H1 (cell line): ENCODE data around the gene XRN2. TPM values are rescaled to one million over a fixed set of nuclear protein-coding genes. Genes with fewer than 3 reads are reported as not detected.

Experiments used
- CTCF ChIA-PET: fragments of 300-600 bp; sonication (Branson Sonifier 250); formaldehyde crosslinking; loops from one replicate; lab custom pipeline; 2021; ENCODE audit not compliant: partially characterized antibody; lab: Charles Lee
- POLR2A ChIA-PET: fragments of 300-600 bp; sonication (Branson Sonifier 250); formaldehyde crosslinking; loops from one replicate; lab custom pipeline; 2021; ENCODE audit warnings: inconsistent platforms; ENCODE audit not compliant: partially characterized antibody; lab: Charles Lee
- DNase-seq, 2 experiments: peaks; one replicate each; pipeline versions ENCODE4 v3.0.0 to v3.0.0-alpha.2; 2010 to 2022; ENCODE audit warnings: low spot score in 2 of 2, low read depth in 1 of 2, mixed read lengths in 1 of 2
- FAIRE-seq: peaks from 2 replicates; lab custom pipeline; 2011; peaks lifted over from hg19 to GRCh38; lab: Jason Lieb, UNC
- H2AFZ ChIP-seq: 2 replicates; pipeline ENCODE4 v1.8.1; 2012; ENCODE audit warnings: low read length, inconsistent platforms
- H2AK5ac ChIP-seq: 2 replicates; pipeline ENCODE4 v1.6.1; 2013; ENCODE audit warnings: low read depth, low read length
- H2BK120ac ChIP-seq: replicated peaks from 2 replicates; pipeline ENCODE3; 2013; ENCODE audit warnings: low read depth, low read length, inconsistent platforms
- H2BK12ac ChIP-seq: 2 replicates; pipeline ENCODE4 v1.6.1; 2013; ENCODE audit warnings: low read depth, low read length
- H2BK15ac ChIP-seq: 2 replicates; pipeline ENCODE4 v1.6.1; 2013; ENCODE audit warnings: low read length
- H2BK20ac ChIP-seq: 2 replicates; pipeline ENCODE4 v1.6.1; 2013; ENCODE audit warnings: low read length
- H2BK5ac ChIP-seq: 2 replicates; pipeline ENCODE4 v1.6.1; 2013; ENCODE audit warnings: low read depth, low read length
- H3K14ac ChIP-seq: 2 replicates; pipeline ENCODE4 v1.6.1; 2013; ENCODE audit warnings: inconsistent platforms; ENCODE audit not compliant: insufficient read length
- H3K18ac ChIP-seq: 2 replicates; pipeline ENCODE4 v1.6.1; 2013; ENCODE audit warnings: low read length; ENCODE audit errors: extremely low read depth
- H3K23ac ChIP-seq: 2 replicates; pipeline ENCODE4 v1.6.1; 2013; ENCODE audit warnings: inconsistent platforms; ENCODE audit not compliant: insufficient read length
- H3K23me2 ChIP-seq: 2 replicates; pipeline ENCODE4 v1.6.1; 2013; ENCODE audit warnings: low read depth, low read length
- H3K27ac ChIP-seq: 2 replicates; pipeline ENCODE4 v1.6.1; 2011; ENCODE audit warnings: low read depth, low read length, inconsistent platforms
- H3K27me3 ChIP-seq, 4 experiments: replicated peaks in 1 of 4; 1 replicate in 1 of 4; 2 replicates in 3 of 4; pipeline versions ENCODE4 v1.6.1 to v1.8.1; 2011 to 2013; ENCODE audit warnings: low read length in 3 of 4, mild to moderate bottlenecking in 3 of 4, inconsistent platforms in 2 of 4, mixed read lengths in 2 of 4, moderate library complexity in 1 of 4; ENCODE audit not compliant: control insufficient read depth in 3 of 4, insufficient read depth in 3 of 4; ENCODE audit errors: extremely low read depth in 1 of 4
- H3K36me3 ChIP-seq, 4 experiments: 2 replicates each; pipeline versions ENCODE4 v1.6.1 to v1.8.1; 2011 to 2013; ENCODE audit warnings: mild to moderate bottlenecking in 4 of 4, low read length in 3 of 4, moderate library complexity in 2 of 4, control low read depth in 1 of 4, inconsistent platforms in 1 of 4; ENCODE audit not compliant: insufficient read depth in 4 of 4, control insufficient read depth in 2 of 4
- H3K4ac ChIP-seq: replicated peaks from 2 replicates; pipeline ENCODE3; 2013; ENCODE audit warnings: low read length, low read depth, mixed read lengths, inconsistent platforms; ENCODE audit not compliant: insufficient read length
- H3K4me1 ChIP-seq, 4 experiments: replicated peaks in 1 of 4; 1 replicate in 1 of 4; 2 replicates in 3 of 4; pipeline versions ENCODE4 v1.6.1 to v1.8.1; 2011 to 2013; ENCODE audit warnings: low read length in 3 of 4, inconsistent platforms in 2 of 4, mixed read lengths in 1 of 4; ENCODE audit not compliant: insufficient read depth in 4 of 4, control insufficient read depth in 3 of 4
- H3K4me2 ChIP-seq, 2 experiments: 2 replicates each; pipeline versions ENCODE4 v1.6.1 to v1.8.1; 2011 to 2013; ENCODE audit warnings: low read depth in 2 of 2, low read length in 2 of 2, control low read depth in 1 of 2, inconsistent platforms in 1 of 2, mild to moderate bottlenecking in 1 of 2; ENCODE audit not compliant: insufficient read depth in 1 of 2
- H3K4me3 ChIP-seq, 4 experiments: fragments of 200-600, 300-600 bp in 1 of 4; sonication (generic), shearing (Covaris generic), sonication (Bioruptor Twin) in 1 of 4; 2 replicates each; pipeline versions ENCODE4 v1.5.1 to v1.8.1; 2011 to 2016; ENCODE audit warnings: low read length in 4 of 4, low read depth in 3 of 4, control low read depth in 2 of 4, inconsistent platforms in 2 of 4, mild to moderate bottlenecking in 2 of 4, mixed read lengths in 1 of 4, moderate library complexity in 1 of 4; ENCODE audit not compliant: insufficient read depth in 2 of 4; ENCODE audit errors: extremely low read depth in 1 of 4
- H3K56ac ChIP-seq: replicated peaks from 2 replicates; pipeline ENCODE3; 2013; ENCODE audit warnings: low read depth, mild to moderate bottlenecking, mixed read lengths, low read length, inconsistent platforms; ENCODE audit not compliant: insufficient read length
- H3K79me1 ChIP-seq: 2 replicates; pipeline ENCODE4 v1.6.1; 2013; ENCODE audit warnings: low read depth, low read length, control low read depth
- H3K79me2 ChIP-seq, 2 experiments: 2 replicates each; pipeline versions ENCODE4 v1.6.1 to v1.8.1; 2012 to 2013; ENCODE audit warnings: low read length in 2 of 2, mild to moderate bottlenecking in 2 of 2, inconsistent platforms in 1 of 2; ENCODE audit not compliant: insufficient read depth in 2 of 2, control insufficient read depth in 1 of 2
- H3K9ac ChIP-seq, 4 experiments: replicated peaks in 1 of 4; 1 replicate in 1 of 4; 2 replicates in 3 of 4; pipeline versions ENCODE4 v1.6.1 to v1.8.1; 2011 to 2013; ENCODE audit warnings: low read depth in 3 of 4, low read length in 3 of 4, control low read depth in 2 of 4, mild to moderate bottlenecking in 2 of 4, moderate library complexity in 2 of 4, inconsistent platforms in 1 of 4; ENCODE audit errors: extremely low read depth in 1 of 4
- H3K9me3 ChIP-seq, 2 experiments: 2 replicates each; pipeline versions ENCODE4 v1.6.1 to v1.8.1; 2012 to 2013; ENCODE audit warnings: mild to moderate bottlenecking in 2 of 2, moderate library complexity in 2 of 2, control low read depth in 1 of 2, inconsistent platforms in 1 of 2, low read depth in 1 of 2, low read length in 1 of 2, mixed read lengths in 1 of 2; ENCODE audit not compliant: insufficient read depth in 2 of 2
- H4K20me1 ChIP-seq, 2 experiments: replicated peaks in 1 of 2; 2 replicates each; pipeline versions ENCODE3 to v1.8.1; 2011 to 2013; ENCODE audit warnings: inconsistent platforms in 2 of 2, low read length in 2 of 2, mild to moderate bottlenecking in 1 of 2; ENCODE audit not compliant: insufficient read depth in 2 of 2, control insufficient read depth in 1 of 2
- H4K5ac ChIP-seq: 2 replicates; pipeline ENCODE4 v1.6.1; 2013; ENCODE audit warnings: low read length, low read depth, mixed read lengths, inconsistent platforms; ENCODE audit not compliant: insufficient read length
- H4K8ac ChIP-seq: 2 replicates; pipeline ENCODE4 v1.8.0; 2013; ENCODE audit warnings: mild to moderate bottlenecking, moderate library complexity, low read length, inconsistent platforms; ENCODE audit not compliant: insufficient read depth; ENCODE audit errors: extremely low read depth
- H4K91ac ChIP-seq: replicated peaks from 2 replicates; pipeline ENCODE3; 2013; ENCODE audit warnings: low read length, mixed read lengths, inconsistent platforms; ENCODE audit not compliant: insufficient read length
- CEBPB ChIP-seq: IDR thresholded peaks from 2 replicates; pipeline ENCODE4 v1.6.1; 2012; ENCODE audit warnings: low read depth, low read length
- CTCF ChIP-seq, 3 experiments: IDR thresholded peaks; 1 replicate in 2 of 3; 2 replicates in 1 of 3; pipeline versions ENCODE4 v1.5.1 to v1.6.1; 2011; ENCODE audit warnings: low read length in 3 of 3, mild to moderate bottlenecking in 3 of 3, inconsistent platforms in 2 of 3, low read depth in 1 of 3, moderate library complexity in 1 of 3; ENCODE audit not compliant: insufficient read depth in 1 of 3; ENCODE audit errors: control extremely low read depth in 1 of 3
- JUN ChIP-seq: IDR thresholded peaks from 2 replicates; pipeline ENCODE4 v1.6.1; 2011; ENCODE audit warnings: low read depth, mild to moderate bottlenecking, improper control_type of control experiment, low read length
- RNF2 ChIP-seq: fragments of 200-900, 300-1000 bp; sonication (generic); IDR thresholded peaks from 2 replicates; pipeline ENCODE4 v1.7.1; 2016; ENCODE audit warnings: borderline replicate concordance, low read depth, mild to moderate bottlenecking, antibody characterized with exemption, low read length; ENCODE audit not compliant: poor library complexity, severe bottlenecking; ENCODE audit errors: missing control alignments
- SIX5 ChIP-seq: IDR thresholded peaks from 2 replicates; pipeline ENCODE4 v1.6.1; 2011; ENCODE audit warnings: mild to moderate bottlenecking, low read depth, low read length
- SUZ12 ChIP-seq: fragments of 200-600 bp; sonication (generic); IDR thresholded peaks from 2 replicates; pipeline ENCODE4 v1.6.1; 2012; ENCODE audit warnings: mild to moderate bottlenecking, inconsistent platforms, low read length, moderate library complexity, mixed read lengths
- WGBS, 2 experiments: shearing (Covaris generic) in 1 of 2; methylation state at CpG; one replicate each; pipeline versions ENCODE4 v1.1.6 to v1.1.7; 2013 to 2015; ENCODE audit warnings: low lambda C conversion rate in 2 of 2, mixed read lengths in 2 of 2, inconsistent platforms in 1 of 2, low coverage in 1 of 2, missing lambda C conversion rate in 1 of 2; ENCODE audit not compliant: insufficient replicate concordance in 2 of 2, insufficient coverage in 1 of 2, insufficient read length in 1 of 2; ENCODE audit errors: extremely low coverage in 1 of 2, missing lambda C conversion rate in 1 of 2; 5-methylcytosine and 5-hydroxymethylcytosine counted together
- polyA plus RNA-seq, 7 experiments: library from polyadenylated mRNA; depleted of rRNA in 3 of 7; stranded (reverse) in 5 of 7; unstranded in 2 of 7; fragments of >200 nt in 5 of 7; fragments of 200-250 nt in 2 of 7; gene quantifications; 1 replicate in 5 of 7; 2 replicates in 1 of 7; 4 replicates in 1 of 7; pipeline versions ENCODE4 v1.2.1 to v1.2.3, GENCODE V29; 2011 to 2013; ENCODE audit warnings: missing spikeins in 2 of 7, mixed read lengths in 2 of 7
- total RNA-seq: library from RNA; stranded (reverse); fragmentation: NEBNext Ultra II Directional; extraction: Animal tissue kit (Norgen Biotek cat#: 25700); gene quantifications from 2 replicates; pipeline ENCODE4 v1.2.1, GENCODE V29; 2021
- TF ChIP-seq, protein P1 (sequence below): IDR thresholded peaks from 2 replicates; pipeline ENCODE4 v1.6.1; 2012; ENCODE audit warnings: low read length, inconsistent platforms

The XRN2 gene
- total and polyA plus RNA-seq, 2 of the 8 experiments (the other 6 are each of a cell fraction or from before 2014, with no cell fraction given): 60.3 to 139 TPM

DNA sequence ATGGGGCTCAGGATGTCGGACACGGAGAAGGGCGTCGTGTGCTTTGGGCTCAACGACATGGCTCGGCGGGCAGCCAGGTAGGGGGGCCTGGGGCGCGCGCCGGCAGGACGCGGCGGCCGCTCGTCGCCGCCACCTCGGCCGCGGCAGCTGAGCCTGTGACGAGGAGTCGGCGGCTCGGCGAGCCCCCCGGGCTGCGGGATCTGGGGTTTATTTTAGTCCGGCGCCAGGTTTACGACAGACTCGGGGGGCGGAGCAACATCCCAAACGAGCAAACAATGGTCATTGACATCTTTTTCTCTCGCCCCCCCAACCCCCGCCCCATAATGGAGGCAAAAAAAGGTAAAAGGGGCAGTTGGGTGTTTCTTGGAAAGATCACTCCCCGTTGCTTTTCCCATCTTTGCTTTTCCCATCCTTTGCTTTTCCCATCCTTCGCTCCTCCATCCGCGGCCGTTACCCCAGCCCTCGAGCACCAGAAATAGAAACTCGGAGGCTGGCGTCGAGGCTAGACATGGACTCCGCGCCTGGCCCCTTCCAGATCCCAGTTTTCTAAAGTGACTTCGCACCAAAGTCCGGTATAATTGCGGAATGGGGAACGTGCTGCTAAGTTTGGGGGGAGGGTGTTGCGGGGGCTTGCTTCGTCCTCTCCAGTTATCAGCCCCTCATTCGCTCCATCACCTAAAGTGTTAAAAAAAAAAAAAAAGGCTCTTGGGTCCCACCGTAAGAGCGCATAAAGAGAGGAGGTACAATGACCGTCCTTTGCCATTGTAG is 94.4 kb downstream of the XRN2 start, which contains the start of gene NKX2-4:
TSS of gene NKX2-4 (minus strand) at position 186 of the 768 bp plus-strand sequence. CDS start at position 59, 127 bp downstream.
- no peak for FAIRE-seq
- POLR2A ChIA-PET: interaction anchor here (1.0 kb wide), 1 partner anchor 94 kb away, joined by 3 read pairs; the partner anchor contains the start of gene XRN2
- peak within 1 kb of the TSS; percentile 56 to 62 for H3K4me2 ChIP-seq
- TF ChIP-seq SIX5 (no peak), CEBPB (no peak), CTCF (IDR thresholded peaks at IDR 0.05; ENCODE audit: control extremely low read depth in 1 of 3, insufficient read depth in 1 of 3, low read depth in 1 of 3, low read length in 3 of 3) (no peak), JUN (no peak), SUZ12 (peak; percentile 50), RNF2 (peak; percentile 81)
- TF ChIP-seq, protein P1, sequence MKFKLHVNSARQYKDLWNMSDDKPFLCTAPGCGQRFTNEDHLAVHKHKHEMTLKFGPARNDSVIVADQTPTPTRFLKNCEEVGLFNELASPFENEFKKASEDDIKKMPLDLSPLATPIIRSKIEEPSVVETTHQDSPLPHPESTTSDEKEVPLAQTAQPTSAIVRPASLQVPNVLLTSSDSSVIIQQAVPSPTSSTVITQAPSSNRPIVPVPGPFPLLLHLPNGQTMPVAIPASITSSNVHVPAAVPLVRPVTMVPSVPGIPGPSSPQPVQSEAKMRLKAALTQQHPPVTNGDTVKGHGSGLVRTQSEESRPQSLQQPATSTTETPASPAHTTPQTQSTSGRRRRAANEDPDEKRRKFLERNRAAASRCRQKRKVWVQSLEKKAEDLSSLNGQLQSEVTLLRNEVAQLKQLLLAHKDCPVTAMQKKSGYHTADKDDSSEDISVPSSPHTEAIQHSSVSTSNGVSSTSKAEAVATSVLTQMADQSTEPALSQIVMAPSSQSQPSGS: no peak

More for the DNA sequence above, 94.4 kb downstream of the XRN2 start, which contains the start of gene NKX2-4:
- no peak within 1 kb of the TSS for H2BK5ac ChIP-seq
- H3K23me2 ChIP-seq: no peaks in the 10 kb centered on the region; the same call in 1 of the 2 replicates
- no peak within 1 kb of the TSS for H3K18ac ChIP-seq
- no peaks in the 10 kb centered on the region; a peak in 1 of 7 replicates for H3K4me1 ChIP-seq
- peak within 1 kb of the TSS; percentile 20 to 53 (median 23) for H3K4me3 ChIP-seq
- H3K27me3 ChIP-seq: peaks cover 51 to 84% (median 71%) of the 10 kb centered on the region in 4 experiments
- no peaks in the 10 kb centered on the region for H4K20me1 ChIP-seq
- WGBS, 2 experiments: 12% methylated on average over 36 of the region's 57 CpGs; no CpG with 5 or more reads in 1 of the 2 experiments
- CTCF ChIA-PET: no interaction called here
- H4K5ac ChIP-seq: no peak within 1 kb of the TSS
- no peak within 1 kb of the TSS for H2AK5ac ChIP-seq
- no peak within 1 kb of the TSS for H3K4ac ChIP-seq
- H3K23ac ChIP-seq: no peak within 1 kb of the TSS
- no peaks in the 10 kb centered on the region for H3K79me1 ChIP-seq
- peaks cover 0 to 16% (median 0%) of the 10 kb centered on the region in 4 experiments; a peak in 1 of 8 replicates for H3K36me3 ChIP-seq
- H2BK12ac ChIP-seq: no peak within 1 kb of the TSS
- H3K79me2 ChIP-seq: no peaks in the 10 kb centered on the region
- H3K14ac ChIP-seq: no peak within 1 kb of the TSS
- H3K27ac ChIP-seq: no peak within 1 kb of the TSS
- H4K8ac ChIP-seq: peak within 1 kb of the TSS; percentile 93
- H3K9ac ChIP-seq: no peak within 1 kb of the TSS
- peaks cover 0 to 9% of the 10 kb centered on the region in 2 experiments; a peak in 1 of 4 replicates for H3K9me3 ChIP-seq
- no peak within 1 kb of the TSS for H2BK120ac ChIP-seq
- no peak within 1 kb of the TSS for H2BK15ac ChIP-seq
- peak in 1 of 2 experiments; percentile 66 for DNase-seq
- H4K91ac ChIP-seq: no peak within 1 kb of the TSS
- no peak within 1 kb of the TSS for H3K56ac ChIP-seq
- H2BK20ac ChIP-seq: no peak within 1 kb of the TSS
- H2AFZ ChIP-seq: no peak within 1 kb of the TSS
